HG03060 (cell line): ENCODE results near the gene NOS1AP.
"Not testable (repeated sequence)": the region's sequence is repeated elsewhere in the genome, so short reads cannot be mapped to it uniquely, and the experiment has no call there.

Source experiments
- ATAC-seq: cut with Tn5 transposase; IDR thresholded peaks from one replicate; pipeline ENCODE4 v1.9.1; 2021; ENCODE audit warnings: low read depth, moderate number of reproducible peaks; ENCODE audit not compliant: unreplicated experiment

Gene NOS1AP

DNA sequence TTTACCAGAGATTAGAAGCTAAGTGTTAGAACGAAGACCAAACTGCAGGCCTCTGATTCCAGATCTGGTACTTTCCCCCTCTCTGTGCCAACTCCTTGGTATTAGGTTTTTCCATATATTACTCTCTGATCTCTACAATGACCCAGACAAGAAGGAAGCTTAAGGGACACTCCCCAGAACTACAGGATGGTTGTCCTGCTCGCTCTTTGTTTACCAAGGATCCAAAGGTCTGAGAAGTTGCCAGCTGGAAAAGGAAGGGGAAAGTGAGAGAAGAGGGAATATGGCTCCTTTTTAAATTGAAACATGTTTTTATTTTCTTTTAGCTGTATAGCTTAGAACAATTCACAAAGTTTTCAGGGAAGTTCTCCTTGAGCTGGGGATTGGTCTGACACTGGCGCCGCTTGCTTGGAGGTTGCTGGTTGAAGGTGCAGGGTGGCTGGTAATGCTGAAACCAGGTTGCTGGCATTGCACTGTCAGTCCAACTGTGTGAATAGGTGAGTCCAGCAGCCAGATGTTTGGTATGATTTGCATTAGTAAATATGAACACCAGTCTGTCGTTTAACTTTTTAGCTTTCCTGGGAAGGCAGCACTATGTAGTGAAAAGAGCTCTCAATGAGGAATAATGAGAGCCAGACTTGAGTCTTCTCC is 89.3 kb downstream of the NOS1AP start:
- no peak for ATAC-seq

DNA sequence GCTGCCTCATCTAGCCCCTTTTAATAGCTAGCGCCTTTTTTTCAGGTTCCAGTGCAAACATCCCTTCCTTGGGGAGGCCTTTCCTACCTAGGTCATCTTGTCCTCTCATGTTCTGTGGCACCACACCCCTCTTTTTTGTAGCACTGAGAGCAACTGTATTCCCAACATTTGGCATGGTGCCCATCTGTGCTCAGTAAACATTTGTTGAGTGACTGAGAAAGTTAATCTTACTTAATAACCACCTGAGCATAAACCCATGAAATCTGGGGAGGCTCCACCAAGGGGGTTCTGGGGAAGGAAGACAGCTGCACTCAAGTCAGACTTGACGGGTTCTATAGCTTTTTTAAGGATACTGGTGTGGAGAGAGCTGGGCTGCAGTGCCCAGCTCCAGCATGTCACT is 90.0 kb downstream of the NOS1AP start:
- no peak for ATAC-seq

DNA sequence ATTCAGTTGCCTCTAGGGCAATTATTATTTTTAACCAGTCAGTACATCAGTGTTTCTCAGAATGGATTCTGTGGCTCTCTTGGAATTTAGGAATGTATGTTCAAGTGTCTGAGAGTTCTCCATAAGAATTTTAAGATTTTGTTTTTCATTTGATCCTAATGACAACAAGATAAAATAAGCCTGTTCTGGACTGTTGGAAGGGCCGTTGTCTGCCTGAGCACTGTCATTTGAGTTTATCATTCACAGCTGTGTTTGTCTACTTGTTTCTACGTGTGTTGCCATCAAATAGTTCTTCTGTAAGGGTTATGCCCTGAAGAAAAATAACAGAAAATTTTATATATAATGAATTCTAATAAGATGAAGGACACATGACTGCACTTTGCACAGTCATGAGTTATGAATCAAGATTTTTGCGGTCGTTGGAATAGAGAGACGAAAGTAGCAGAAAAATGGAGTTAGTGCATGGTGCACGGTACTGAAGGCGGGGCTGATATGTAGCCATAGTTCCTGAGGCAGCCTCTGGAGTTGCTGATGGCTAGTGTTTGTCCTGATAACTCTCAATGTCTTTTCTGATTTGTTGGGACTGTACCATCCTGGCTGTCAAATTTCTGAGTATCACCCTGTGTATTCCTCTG is 92.5 kb downstream of the NOS1AP start:
- no peak for ATAC-seq

GRCh38 chr1:162165528-162165927 is 96.0 kb downstream of the NOS1AP start:
- ATAC-seq, result no peak

DNA sequence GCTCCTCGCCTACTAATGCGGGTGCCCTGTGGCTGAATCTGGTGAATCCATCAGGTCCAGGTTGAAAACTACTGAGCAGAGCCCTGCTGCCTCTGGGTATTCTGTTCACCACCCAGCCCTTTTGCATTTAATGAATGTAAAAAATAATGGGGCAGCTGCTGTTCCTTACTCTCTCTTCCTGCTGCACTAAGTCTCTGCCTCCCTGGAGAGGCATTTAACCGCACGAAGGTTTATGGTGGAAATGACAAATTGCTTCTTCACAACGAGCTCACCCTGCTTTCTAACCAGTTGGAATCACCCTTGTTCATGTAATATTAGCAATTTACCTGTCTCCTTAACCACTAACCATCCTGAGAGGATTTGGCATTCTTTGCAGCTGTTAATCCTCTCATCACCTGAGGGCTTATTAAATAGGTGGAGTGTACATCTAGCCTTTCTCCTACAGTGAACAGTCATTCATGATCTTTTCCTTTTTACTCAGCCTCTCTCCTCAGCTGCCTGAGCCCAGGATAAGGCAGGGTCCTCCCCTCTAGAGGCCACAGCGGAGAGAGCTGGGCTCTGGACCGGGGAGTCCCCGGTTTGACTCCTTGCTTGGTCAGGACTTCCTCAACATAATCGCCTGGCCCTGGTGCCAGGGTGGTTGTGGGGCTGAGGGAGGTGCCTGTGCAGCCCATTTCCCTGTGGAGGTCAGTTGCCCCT is 97.6 kb downstream of the NOS1AP start:
- ATAC-seq, result no peak

- no peak for ATAC-seq
Observed at GRCh38 chr1:162168261-162168660, 98.8 kb downstream of the NOS1AP start.

GRCh38 chr1:162169031-162169790 is 99.7 kb downstream of the NOS1AP start:
- no peak for ATAC-seq

DNA sequence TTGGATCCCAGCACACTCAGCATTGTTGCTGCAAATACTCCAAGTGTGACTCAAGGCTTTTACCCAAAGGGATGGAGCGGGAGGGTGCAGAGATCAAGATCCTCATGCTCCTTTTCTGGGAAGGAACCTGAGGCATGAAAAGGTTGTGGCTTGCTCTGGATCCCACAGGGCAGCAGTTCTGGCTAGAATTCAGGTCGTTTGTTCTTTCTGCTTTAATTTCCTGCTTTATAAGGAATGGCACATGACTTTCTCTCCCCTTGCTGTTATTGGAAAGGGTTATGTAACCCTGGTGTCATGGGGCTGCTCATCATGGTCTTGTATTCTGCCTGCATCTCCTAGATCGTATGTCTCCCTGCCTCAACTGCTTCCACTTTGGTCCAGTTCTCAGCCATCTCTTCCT is 101.6 kb downstream of the NOS1AP start:
- no peak for ATAC-seq

DNA sequence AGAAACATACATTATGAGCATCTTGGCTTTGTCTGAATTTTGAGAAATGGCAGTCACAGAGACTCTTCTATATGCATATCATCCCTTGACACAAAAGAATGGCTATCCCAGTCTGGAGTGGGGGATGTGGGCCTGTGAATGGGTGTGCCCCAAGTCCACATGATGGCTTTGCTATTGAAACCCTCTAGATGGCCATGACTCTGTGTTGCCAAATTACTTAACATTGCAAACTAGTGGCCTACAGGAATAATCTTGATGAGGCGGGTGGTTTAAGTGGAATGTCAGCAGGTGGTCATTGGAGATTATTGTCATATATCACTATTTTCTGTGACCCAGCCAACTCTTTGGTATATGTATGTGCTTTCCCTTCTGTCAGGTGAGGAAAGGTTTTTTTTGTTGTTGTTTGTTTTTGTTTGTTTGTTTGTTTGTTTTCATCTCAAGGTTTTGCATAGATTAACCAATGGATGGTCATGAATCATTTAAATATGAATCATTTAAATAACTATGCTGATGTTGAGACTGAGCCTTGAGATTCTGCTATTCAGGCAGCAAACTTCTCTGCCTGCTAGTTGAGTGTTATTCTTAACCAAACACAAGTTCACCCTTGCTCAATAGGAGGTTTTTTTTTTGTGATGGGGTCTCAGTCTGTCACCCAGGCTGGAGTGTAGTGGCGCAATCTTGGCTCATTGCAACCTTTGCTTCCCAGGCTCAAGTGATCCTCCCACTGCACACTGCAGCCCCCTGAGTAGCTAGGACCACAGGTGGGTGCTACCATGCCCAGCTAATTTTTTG is 103.0 kb downstream of the NOS1AP start:
- ATAC-seq, result no peak

- not testable (repeated sequence) for ATAC-seq
Observed at GRCh38 chr1:162173607-162174006, 104.1 kb downstream of the NOS1AP start.

DNA sequence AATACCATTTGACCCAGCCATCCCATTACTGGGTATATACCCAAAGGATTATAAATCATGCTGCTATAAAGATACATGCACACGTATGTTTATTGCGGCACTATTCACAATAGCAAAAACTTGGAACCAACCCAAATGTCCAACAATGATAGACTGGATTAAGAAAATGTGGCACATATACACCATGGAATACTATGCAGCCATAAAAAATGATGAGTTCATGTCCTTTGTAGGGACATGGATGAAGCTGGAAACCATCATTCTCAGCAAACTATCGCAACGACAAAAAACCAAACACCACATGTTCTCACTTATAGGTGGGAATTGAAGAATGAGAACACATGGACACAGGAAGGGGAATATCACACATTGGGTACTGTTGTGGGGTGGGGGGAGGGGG is 104.5 kb downstream of the NOS1AP start:
- ATAC-seq, result not testable (repeated sequence)

DNA sequence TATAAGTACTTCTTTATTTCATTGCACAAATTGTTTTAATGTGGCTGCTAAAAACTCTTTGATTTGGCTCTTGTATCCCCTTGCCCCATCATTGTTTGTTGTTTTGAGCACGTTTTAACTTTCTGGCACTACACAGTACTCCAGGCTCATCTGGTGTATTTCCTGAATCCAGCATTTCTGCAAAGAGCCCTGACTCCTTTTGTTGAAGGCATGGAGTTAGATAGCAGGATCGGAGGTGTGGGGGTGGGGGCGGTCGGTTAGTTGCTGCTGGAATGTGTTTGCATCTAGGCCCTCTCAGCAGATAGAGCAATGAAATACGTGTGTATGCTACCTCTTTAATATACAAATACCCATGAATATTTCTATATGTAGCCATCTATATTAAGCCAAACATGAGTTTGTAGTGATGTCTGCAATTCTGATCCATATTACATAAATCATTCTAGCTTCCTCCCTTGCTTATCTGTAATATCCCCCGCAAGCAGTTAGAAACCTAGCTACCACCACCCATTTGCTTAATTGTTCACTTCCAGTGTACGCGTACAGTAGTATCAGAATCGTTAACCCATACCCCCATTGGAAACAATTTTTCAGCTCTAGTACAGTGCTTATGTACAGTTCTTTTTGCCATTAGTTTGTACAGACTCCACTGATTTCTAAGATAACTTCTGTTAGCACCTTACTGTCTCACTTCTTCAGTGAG is 106.0 kb downstream of the NOS1AP start:
- no peak for ATAC-seq

- no peak for ATAC-seq
Observed at GRCh38 chr1:162177126-162177525, 107.6 kb downstream of the NOS1AP start.

DNA sequence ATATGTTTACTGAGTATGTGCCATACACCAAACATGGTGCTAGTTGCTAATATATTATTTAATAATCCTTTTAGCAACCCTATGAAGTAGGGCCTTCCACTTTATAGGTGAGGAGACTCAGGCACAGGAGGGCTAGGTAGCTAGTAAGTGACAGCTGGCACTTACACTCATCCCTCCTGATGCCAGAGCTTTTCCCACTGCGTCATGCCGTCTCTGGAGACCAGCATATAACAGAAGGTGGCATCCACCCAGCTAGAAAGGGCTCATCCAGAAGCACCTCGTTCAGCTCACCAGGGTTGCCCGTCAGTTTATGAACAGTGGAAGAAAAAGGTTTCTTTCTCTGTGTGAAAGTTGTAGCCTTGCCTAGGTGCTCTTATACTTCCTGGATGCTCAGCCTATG is 108.9 kb downstream of the NOS1AP start:
- ATAC-seq, result no peak

DNA sequence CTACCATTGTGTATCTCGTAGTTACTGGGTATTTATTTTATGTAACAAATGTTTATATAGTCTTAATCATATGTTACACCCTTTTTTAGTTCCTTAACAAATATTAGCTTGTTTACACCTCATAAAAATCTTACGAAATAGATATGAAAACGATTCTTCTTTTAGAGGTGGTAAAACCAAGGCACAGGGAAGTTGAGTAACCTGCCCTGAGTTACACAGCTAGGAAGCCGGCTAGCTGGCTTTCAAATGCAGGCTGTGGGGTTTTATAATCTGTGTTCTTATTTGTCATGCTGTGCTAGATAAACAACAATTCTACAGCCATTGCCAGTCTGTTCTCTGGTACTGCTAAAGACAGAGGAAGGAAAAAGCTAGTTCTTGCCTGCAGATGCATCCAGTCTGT is 109.6 kb downstream of the NOS1AP start:
- ATAC-seq, result no peak

GRCh38 chr1:162180813-162181212 is 111.3 kb downstream of the NOS1AP start:
- ATAC-seq, result no peak

DNA sequence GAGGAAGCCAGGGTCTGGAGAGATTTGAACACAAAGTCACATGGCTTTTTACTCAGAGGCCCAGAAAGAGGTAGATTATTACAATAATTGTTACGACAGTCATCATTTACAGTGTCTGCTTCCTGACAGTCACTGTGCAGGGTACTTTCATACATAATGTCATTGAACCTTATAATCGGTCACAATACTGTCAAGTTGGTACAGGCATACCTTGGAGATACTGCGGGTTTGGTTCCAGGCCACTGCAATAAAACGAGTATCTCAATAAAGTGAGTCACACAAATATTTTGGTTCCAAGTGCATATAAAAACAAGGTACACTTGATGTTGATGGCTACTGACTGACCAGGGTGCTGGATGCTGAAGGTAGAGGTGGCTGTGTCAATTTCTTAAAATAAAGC is 112.6 kb downstream of the NOS1AP start:
- no peak for ATAC-seq

DNA sequence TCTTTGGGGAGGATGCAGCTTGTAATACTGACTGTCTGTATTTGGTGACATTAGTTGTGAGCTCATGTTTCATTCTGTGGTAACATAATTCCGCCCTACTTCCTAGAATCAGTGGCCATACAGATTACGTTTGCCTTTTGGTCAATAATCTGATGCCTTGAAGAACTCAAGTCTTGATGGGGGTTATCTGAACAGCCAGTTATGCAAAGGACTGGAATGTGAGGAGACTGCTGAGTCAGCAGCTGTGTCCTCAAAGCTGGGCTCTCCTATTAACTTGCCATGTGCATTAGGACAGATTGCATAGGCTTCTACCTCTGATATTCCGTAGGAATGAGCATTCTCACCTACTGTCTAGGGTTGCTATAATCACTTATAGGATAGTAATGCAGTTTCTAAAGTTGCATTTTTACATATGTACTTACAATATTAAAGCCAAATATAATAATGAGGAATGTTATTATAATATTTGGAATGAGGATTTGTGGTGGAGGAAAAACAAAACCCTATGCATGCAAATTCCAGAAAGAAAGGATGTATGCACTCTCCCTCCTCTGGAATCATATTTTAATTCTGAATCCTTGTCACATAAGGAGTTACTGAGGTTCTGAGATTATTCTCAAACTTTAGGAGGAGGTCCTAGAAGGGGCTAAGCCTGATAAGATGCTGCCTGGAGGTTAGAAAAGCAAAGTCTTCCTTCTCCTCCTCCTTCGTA is 116.0 kb downstream of the NOS1AP start:
- no peak for ATAC-seq

DNA sequence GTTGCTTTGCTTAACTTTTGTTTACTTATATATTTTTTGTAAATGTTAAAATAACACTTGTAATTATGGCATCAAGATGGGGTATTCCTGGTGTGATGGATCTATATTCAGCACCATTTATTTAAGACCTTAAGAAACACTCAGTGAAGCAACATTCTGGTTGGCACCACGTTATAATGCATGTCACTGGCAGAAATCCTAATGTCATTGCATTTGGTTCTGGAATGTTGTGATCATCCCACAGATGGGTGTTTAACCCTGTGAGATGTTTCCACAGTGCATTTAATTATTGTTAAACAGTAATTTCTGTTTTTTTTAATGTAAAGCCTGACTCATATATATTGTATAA is 116.5 kb downstream of the NOS1AP start:
- no peak for ATAC-seq
